Measurements from ENCODE around the gene KDELR3. TPM values are rescaled to one million over a fixed set of nuclear protein-coding genes. Genes with fewer than 3 reads are reported as not detected.

Gene KDELR3
- total and polyA plus RNA-seq, 7 donors: 0.53 to 1.9 (median 0.95) TPM

GRCh38 chr22:38456272-38456835 is 11.5 kb upstream of the KDELR3 start:
- no peak for TF ChIP-seq CTCF (IDR thresholded peaks at IDR 0.05)
- DNase-seq (no peak), ATAC-seq (no peak)
- intact Hi-C loops (cut with DNase I): loop anchor here in 1 of 2 donors (5.0 kb wide), 1 partner anchor 44 kb away; no protein-coding TSS in a partner anchor
- Histone ChIP-seq H3K4me1 (peaks cover 2% of the 10 kb centered on the region), H3K36me3 (ENCODE audit: insufficient read depth in 1 of 2, low read depth in 1 of 2) (no peaks in the 10 kb centered on the region), H3K27me3 (ENCODE audit: insufficient read depth in 3 of 3, low read length in 2 of 3) (peaks cover 0 to 90% (median 21%) of the 10 kb centered on the region in 3 donors), H3K9me3 (no peaks in the 10 kb centered on the region), H3K4me3 (no peak overlapping the region), H3K27ac (no peak overlapping the region)
- WGBS, 3 donors: 52 to 55% (median 54%) methylated on average over 17 of the region's 17 CpGs

- H3K9me3 ChIP-seq: no peaks in the 10 kb centered on the region
- ATAC-seq (no peak), DNase-seq (no peak)
- no peak for TF ChIP-seq CTCF (IDR thresholded peaks at IDR 0.05)
- H3K27ac ChIP-seq: no peak overlapping the region
- no peaks in the 10 kb centered on the region for H3K36me3 ChIP-seq (ENCODE audit: insufficient read depth in 1 of 2, low read depth in 1 of 2)
- WGBS, 3 donors: 76 to 88% (median 77%) methylated on average over 14 of the region's 14 CpGs
- peaks cover 9% of the 10 kb centered on the region for H3K4me1 ChIP-seq
- intact Hi-C loops (cut with DNase I): loop anchor here in 1 of 2 donors (5.0 kb wide), 1 partner anchor 45 kb away; no protein-coding TSS in a partner anchor
- no peak overlapping the region for H3K4me3 ChIP-seq
- peaks cover 0 to 90% (median 21%) of the 10 kb centered on the region in 3 donors for H3K27me3 ChIP-seq (ENCODE audit: insufficient read depth in 3 of 3, low read length in 2 of 3)
Measured at GRCh38 chr22:38456841-38457699, 10.8 kb upstream of the KDELR3 start.

GRCh38 chr22:38460426-38460840 is 7.5 kb upstream of the KDELR3 start:
- H3K4me3 ChIP-seq: no peak overlapping the region
- no peak for TF ChIP-seq CTCF (IDR thresholded peaks at IDR 0.05)
- ATAC-seq (no peak), DNase-seq (peak in 1 of 2 donors; percentile 22)
- H3K27ac ChIP-seq: no peak overlapping the region
- no peaks in the 10 kb centered on the region for H3K9me3 ChIP-seq
- peaks cover 9% of the 10 kb centered on the region for H3K4me1 ChIP-seq
- 35 to 49% (median 38%) methylated on average over 8 of the region's 8 CpGs for WGBS, 3 donors
- intact Hi-C loops (cut with DNase I): no loop called here
- peaks cover 0 to 80% (median 16%) of the 10 kb centered on the region in 3 donors for H3K27me3 ChIP-seq (ENCODE audit: insufficient read depth in 3 of 3, low read length in 2 of 3)
- H3K36me3 ChIP-seq (ENCODE audit: insufficient read depth in 1 of 2, low read depth in 1 of 2): no peaks in the 10 kb centered on the region

- Histone ChIP-seq H3K27me3 (ENCODE audit: insufficient read depth in 3 of 3, low read length in 2 of 3) (peaks cover 0 to 74% (median 12%) of the 10 kb centered on the region in 3 donors), H3K4me3 (peak overlapping the region; percentile 41), H3K9me3 (no peaks in the 10 kb centered on the region), H3K36me3 (ENCODE audit: insufficient read depth in 1 of 2, low read depth in 1 of 2) (no peaks in the 10 kb centered on the region), H3K4me1 (peaks cover 9% of the 10 kb centered on the region), H3K27ac (no peak overlapping the region)
- intact Hi-C loops (cut with DNase I): no loop called here
- 21 to 29% (median 23%) methylated on average over 9 of the region's 9 CpGs for WGBS, 3 donors
- TF ChIP-seq CTCF (IDR thresholded peaks at IDR 0.05): no peak
- ATAC-seq (peak; percentile 10 to 31 (median 20)), DNase-seq (peak in 1 of 2 donors; percentile 32)
Measured at GRCh38 chr22:38461057-38461413, 6.9 kb upstream of the KDELR3 start.

Data from psoas muscle (tissue), 8 donors.